ENCODE results near the gene LMF1. TPM values are rescaled to one million over a fixed set of nuclear protein-coding genes. Genes with fewer than 3 reads are reported as not detected.

The LMF1 gene
- total RNA-seq, 2 experiments from 2014 or later = 11.4 to 29.6 TPM

DNA sequence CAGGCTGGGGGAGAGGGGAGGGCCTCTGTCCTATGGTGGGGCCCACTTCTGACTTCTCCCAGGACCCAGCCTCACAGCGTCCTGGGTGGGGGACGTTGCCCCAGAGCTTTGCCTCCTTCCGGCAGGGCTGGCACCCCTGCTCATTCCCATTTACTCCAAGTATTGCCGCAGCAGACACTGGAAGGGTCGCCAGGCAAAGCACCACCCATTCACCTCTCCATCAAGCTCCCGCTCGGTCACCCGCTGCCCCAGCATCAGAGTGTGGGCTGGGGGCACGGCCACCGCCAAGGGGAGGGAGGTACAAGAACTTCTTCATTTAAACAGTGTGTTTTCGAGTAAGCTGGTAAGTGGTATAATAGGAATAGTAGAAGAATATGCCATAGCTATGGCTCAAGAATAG is 117.5 kb downstream of the LMF1 start:
- Mint-ChIP-seq H3K9me3 (ENCODE audit: low read depth) (peaks cover 13% of the 10 kb centered on the region), H3K4me3 (no peak overlapping the region), H3K4me1 (no peaks in the 10 kb centered on the region), H3K36me3 (peaks cover 2% of the 10 kb centered on the region), H3K27me3 (no peaks in the 10 kb centered on the region), H3K27ac (no peak overlapping the region)
- ATAC-seq = no peak
- no peak for DNase-seq
- CTCF ChIA-PET = no interaction called here

DNA sequence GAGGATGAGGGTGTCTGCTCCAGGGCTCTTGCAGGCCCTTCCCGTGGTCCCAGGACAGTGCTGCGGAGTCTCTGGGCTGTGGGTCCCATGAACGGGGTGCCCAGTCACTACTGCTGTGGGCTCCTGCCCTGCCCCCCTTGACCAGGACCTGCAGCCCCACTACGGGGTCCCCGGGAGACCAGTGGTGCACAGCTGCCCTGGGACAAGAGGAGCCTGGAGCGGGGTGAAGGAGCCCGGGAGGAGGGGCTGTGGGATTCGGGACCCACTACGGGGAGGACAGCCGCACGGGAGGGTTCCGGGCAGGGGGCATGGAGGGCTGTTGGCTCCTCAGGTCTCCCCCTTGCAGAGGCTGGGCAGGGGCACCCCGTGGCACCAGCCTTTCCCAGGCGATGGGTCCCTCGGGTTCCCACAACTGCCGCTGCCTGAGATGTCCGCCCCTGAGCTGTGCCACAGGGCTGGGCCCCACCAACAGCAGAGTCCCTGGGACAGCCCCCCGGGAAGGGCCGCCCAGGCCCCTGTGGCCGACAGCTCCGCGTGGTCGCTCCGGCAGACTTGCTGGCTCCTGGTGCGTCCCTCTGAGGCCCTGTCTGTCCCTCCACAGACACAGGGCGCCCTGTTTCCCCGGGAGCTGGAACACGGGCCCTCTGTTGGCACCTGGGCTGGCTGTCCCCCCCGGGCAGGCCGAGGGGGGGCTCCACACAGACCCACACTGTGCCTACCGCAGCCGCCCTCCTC is 118.2 kb downstream of the LMF1 start:
- CTCF ChIA-PET = no interaction called here

DNA sequence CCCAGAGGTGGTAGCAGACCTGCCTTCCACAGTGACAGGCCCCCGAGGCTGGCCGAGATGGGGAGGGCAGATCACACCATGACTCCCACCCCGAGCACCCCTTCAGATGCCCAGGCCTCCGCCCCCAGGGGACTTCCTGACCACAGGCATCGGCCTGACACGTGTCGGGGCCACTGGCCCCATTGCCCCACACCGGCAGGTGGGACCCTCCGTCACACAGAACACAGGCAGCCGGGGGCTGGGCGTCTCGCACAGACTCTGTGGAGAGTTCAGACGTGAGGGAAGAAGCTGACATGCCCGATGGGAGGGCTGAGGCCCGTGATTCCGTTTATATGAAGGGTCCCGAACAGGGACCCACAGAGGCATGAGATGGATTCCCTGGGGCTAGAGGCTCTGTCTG is 118.9 kb downstream of the LMF1 start:
- ATAC-seq = no peak
- no peak for DNase-seq
- CTCF ChIA-PET = no interaction called here

More for the DNA sequence above, 118.2 kb downstream of the LMF1 start:
- Mint-ChIP-seq H3K36me3 (peaks cover 2% of the 10 kb centered on the region), H3K9me3 (ENCODE audit: low read depth) (peaks cover 13% of the 10 kb centered on the region), H3K27me3 (no peaks in the 10 kb centered on the region), H3K4me1 (no peaks in the 10 kb centered on the region), H3K4me3 (no peak overlapping the region), H3K27ac (no peak overlapping the region)
- DNase-seq = no peak
- no peak for ATAC-seq

DNA sequence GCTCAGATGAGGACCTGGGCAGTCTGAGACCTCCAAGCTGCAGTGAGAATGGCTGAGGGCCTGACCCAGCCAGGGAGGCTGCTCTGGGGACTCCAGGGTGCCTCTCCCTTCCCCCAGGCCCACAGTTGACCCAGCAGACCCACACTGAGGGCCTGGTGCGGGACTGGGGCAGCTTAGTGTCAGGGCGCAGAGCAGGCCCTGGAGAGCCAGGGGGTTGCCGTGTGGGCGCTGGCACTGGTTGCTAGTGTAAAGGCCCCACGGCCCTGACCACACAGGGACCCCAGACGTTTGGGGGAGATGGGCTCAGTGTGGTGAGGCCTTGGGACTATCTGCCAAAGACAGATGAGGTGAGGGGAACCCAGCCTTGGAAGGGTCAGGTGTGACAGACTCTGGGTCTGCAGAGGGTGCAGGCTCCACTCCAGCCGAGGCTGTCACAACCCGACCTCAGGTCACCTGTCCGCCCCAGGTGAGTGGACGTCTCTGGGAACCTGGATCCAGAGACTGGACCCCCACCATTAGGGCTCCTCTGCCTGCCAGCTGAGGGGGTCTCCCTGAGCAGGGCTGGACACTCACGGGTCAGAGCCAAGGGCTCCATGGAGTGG is 119.5 kb downstream of the LMF1 start:
- CTCF ChIA-PET = no interaction called here
- H3K27me3 Mint-ChIP-seq = no peaks in the 10 kb centered on the region
- H3K27ac Mint-ChIP-seq = no peak overlapping the region
- no peaks in the 10 kb centered on the region for H3K4me1 Mint-ChIP-seq
- ATAC-seq = no peak
- no peak overlapping the region for H3K4me3 Mint-ChIP-seq
- H3K36me3 Mint-ChIP-seq = no peaks in the 10 kb centered on the region
- DNase-seq = no peak
- peaks cover 15% of the 10 kb centered on the region for H3K9me3 Mint-ChIP-seq (ENCODE audit: low read depth)

More for the DNA sequence above, 118.9 kb downstream of the LMF1 start:
- H3K36me3 Mint-ChIP-seq = no peaks in the 10 kb centered on the region
- H3K4me1 Mint-ChIP-seq = no peaks in the 10 kb centered on the region
- no peak overlapping the region for H3K27ac Mint-ChIP-seq
- peaks cover 13% of the 10 kb centered on the region for H3K9me3 Mint-ChIP-seq (ENCODE audit: low read depth)
- H3K4me3 Mint-ChIP-seq = no peak overlapping the region
- H3K27me3 Mint-ChIP-seq = no peaks in the 10 kb centered on the region

DNA sequence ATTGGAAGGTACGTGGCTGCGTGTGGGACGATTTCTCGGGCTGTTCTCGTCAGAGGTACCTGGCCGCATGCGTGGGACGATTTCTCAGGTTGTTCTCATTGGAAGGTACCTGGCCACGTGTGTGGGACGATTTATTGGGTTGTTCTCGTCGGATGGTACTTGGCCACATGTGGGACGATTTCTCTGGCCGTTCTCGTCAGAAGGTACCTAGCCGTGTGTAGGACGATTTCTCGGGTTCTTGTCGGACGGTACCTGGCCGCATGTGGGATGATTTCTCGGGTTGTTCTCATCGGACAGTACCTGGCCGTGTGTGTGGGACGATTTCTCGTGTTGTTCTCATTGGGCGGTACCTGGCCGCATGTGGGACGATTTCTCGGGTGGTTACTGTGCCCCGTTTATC is 120.1 kb downstream of the LMF1 start:
- H3K4me3 Mint-ChIP-seq = no peak overlapping the region
- H3K27me3 Mint-ChIP-seq = no peaks in the 10 kb centered on the region
- CTCF ChIA-PET = no interaction called here
- peaks cover 16% of the 10 kb centered on the region for H3K9me3 Mint-ChIP-seq (ENCODE audit: low read depth)
- H3K36me3 Mint-ChIP-seq = no peaks in the 10 kb centered on the region
- H3K27ac Mint-ChIP-seq = no peak overlapping the region
- ATAC-seq (no peak), DNase-seq (no peak)
- no peaks in the 10 kb centered on the region for H3K4me1 Mint-ChIP-seq

DNA sequence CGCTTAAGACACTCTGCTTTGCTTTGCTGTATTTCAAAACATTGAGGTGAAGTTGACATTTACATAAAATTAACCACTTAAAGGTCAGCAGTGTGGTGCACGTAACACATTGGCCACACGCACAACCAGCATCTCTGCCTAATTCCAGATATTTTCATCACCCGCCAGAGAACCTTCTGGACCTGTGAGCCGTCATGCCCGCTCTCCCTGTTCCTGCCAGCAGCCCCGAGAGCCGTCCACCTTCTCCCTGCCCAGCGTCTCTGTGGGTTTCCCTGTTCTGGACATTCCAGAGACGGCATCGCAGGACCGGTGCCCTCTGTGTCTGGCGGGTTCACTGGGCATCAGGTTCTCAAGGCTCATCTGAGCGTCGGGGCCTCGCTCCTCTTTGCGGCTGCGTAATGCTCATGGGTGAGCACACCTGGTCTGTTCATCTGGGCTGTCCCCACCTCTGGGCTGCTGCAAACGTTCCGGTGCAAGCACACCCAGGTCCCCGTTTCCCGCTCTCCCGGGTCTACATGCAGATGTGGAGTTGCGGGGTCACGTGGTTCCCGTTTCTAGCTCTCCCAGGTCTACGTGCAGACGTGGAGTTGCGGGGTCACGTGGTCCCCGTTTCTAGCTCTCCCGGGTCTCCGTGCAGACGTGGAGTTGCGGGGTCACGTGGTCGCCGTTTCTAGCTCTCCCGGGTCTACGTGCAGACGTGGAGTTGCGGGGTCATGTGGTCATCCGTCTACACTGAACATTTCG is 122.1 kb downstream of the LMF1 start:
- ATAC-seq = no peak
- H3K9me3 Mint-ChIP-seq (ENCODE audit: low read depth) = peaks cover 16% of the 10 kb centered on the region
- CTCF ChIA-PET = no interaction called here
- H3K36me3 Mint-ChIP-seq = no peaks in the 10 kb centered on the region
- H3K4me1 Mint-ChIP-seq = no peaks in the 10 kb centered on the region
- H3K27ac Mint-ChIP-seq = no peak overlapping the region
- no peak for DNase-seq
- H3K27me3 Mint-ChIP-seq = no peaks in the 10 kb centered on the region
- no peak overlapping the region for H3K4me3 Mint-ChIP-seq

DNA sequence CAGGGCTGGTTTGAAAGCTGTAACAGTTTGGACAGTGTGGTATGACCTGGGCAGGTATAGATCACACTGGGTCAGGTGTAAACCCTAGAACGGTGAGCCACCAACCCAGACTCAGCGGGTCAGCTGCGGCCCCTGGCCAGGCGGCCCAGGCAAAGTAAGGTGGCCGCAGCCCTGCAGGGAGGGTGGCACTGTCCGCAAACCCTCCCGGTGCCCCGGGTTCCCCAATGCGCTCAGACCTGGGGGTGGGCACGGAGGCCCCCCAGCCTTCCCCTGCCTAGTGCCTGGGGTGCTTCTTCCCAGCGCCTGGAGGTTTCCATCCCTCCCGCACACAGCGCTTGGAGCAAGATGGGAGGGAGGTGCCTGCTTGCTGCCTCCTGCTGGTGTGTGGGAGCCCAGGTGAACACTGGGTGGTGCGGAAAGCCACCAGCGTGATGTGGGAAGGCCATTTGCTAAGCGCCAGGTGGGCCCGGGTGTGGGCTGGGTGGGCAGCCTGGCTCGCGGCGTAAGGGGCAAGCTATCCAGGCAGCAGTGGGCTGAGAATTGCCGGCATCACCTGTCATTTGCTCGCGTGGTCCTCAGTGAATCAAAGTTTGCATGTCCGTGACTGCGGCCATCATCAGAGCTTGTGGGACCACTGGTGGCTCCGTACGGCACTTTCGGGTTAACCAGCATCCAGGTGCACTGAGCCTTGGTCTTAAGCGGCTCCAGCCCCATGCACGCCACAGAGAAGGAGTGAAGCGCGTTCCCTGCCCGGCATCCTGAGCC is 122.9 kb downstream of the LMF1 start:
- CTCF ChIA-PET = no interaction called here

DNA sequence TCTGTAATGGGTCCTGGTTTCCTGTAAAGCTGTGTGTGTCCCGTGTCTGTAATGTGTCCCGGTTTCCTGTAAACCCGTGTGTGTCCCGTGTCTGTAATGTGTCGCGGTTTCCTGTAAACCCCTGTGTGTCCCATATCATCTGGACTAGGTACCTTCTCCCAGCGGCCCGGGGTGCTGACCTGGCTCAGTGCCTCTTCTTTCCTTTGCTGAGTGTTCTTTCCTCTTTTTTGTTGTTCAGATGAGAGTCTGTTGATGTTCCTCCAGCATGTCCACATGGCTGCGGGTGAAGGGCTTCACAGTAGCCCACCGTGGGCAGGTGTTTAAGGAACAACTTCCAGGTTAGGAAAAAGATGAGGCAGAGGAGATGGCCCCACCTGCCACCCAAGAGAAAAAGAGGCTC is 123.6 kb downstream of the LMF1 start:
- Mint-ChIP-seq H3K27me3 (no peaks in the 10 kb centered on the region), H3K4me3 (no peak overlapping the region), H3K9me3 (ENCODE audit: low read depth) (peaks cover 16% of the 10 kb centered on the region), H3K4me1 (no peaks in the 10 kb centered on the region), H3K27ac (no peak overlapping the region), H3K36me3 (no peaks in the 10 kb centered on the region)
- ATAC-seq (no peak), DNase-seq (no peak)
- CTCF ChIA-PET = no interaction called here

More for the DNA sequence above, 122.9 kb downstream of the LMF1 start:
- DNase-seq (no peak), ATAC-seq (no peak)
- H3K4me1 Mint-ChIP-seq = no peaks in the 10 kb centered on the region
- H3K36me3 Mint-ChIP-seq = no peaks in the 10 kb centered on the region
- peaks cover 16% of the 10 kb centered on the region for H3K9me3 Mint-ChIP-seq (ENCODE audit: low read depth)
- H3K4me3 Mint-ChIP-seq = no peak overlapping the region
- no peak overlapping the region for H3K27ac Mint-ChIP-seq
- H3K27me3 Mint-ChIP-seq = no peaks in the 10 kb centered on the region

DNA sequence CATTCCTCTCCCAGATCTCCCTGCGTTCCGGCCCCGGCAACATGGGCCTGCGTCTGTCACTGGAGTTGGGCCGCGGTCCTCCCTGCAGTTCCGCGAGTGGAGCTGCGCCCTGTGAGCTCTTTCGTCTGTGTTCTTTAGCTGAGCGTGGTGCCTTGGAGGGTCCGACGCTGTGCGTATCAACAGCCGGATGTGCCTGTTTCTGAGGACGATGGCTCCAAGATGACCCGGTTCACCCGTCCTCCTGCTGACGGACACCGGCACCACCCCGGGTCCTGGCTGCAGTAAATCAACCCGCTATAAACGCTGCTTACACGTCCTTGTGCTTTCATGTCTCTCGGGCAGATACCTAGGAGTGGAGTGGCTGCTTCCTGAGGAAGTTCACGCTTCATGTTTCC is 125.4 kb downstream of the LMF1 start:
- DNase-seq = no peak
- CTCF ChIA-PET = no interaction called here
- no peaks in the 10 kb centered on the region for H3K27me3 Mint-ChIP-seq
- no peak overlapping the region for H3K4me3 Mint-ChIP-seq
- no peak for ATAC-seq
- no peaks in the 10 kb centered on the region for H3K36me3 Mint-ChIP-seq
- no peak overlapping the region for H3K27ac Mint-ChIP-seq
- H3K4me1 Mint-ChIP-seq = no peaks in the 10 kb centered on the region
- H3K9me3 Mint-ChIP-seq (ENCODE audit: low read depth) = peaks cover 9% of the 10 kb centered on the region

DNA sequence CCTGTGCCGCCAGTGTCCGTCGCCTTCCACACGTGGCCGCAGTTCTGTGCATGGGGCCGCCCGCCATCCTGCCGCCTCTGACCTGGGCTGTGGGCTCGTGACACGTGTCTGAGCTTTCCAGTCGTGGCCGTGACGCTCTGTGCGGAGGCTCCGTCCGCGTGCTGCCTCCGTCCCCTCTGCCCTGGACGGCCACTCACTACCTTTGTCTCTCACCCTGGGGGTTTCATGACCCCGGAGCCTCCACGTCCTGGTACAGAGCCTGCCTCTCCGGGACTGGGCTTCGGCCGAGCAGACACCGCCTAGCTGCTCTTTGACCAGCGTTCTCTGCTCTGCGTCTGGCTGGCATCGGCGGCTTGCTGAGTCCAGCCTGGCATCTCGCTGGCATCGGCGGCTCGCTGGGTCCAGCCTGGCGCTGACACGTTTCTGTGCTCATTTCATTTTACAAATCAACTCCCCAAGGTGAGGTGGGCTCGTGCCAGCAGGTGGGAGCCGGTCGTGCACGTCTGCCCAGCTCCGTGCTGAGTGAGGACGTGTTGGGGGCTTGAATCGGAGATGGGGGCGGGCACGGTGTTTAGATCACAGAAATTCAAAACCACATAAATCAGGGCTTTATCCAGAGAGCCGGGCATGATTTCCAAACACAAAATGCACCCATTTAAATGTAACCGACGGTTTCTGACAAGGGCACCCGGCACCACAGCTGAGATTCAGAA is 126.0 kb downstream of the LMF1 start:
- no peak overlapping the region for H3K4me3 Mint-ChIP-seq
- H3K4me1 Mint-ChIP-seq = no peaks in the 10 kb centered on the region
- no peak for DNase-seq
- H3K27ac Mint-ChIP-seq = no peak overlapping the region
- CTCF ChIA-PET = no interaction called here
- ATAC-seq = no peak
- no peaks in the 10 kb centered on the region for H3K27me3 Mint-ChIP-seq
- H3K9me3 Mint-ChIP-seq (ENCODE audit: low read depth) = peaks cover 4% of the 10 kb centered on the region
- no peaks in the 10 kb centered on the region for H3K36me3 Mint-ChIP-seq

DNA sequence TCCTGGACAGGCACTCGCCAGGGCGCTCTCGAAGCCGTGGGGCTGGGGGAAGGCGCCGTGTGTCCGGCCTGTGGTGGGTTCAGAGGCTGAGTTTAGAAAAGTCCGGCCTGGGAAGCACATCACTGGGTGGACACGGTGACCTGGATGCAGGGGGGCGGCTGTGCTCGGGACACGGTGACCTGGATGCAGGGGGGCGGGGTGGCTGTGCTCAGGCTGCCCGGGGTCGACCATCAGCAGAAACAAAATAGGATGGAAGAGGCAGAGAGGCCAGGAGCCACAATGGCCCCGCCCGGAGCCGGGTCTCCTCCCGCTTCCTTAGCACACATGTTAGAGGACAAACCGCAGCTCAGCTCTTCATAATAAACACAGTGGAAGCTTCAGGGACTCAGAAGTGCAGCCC is 127.0 kb downstream of the LMF1 start:
- ATAC-seq = no peak
- peaks cover 2% of the 10 kb centered on the region for H3K9me3 Mint-ChIP-seq (ENCODE audit: low read depth)

DNA sequence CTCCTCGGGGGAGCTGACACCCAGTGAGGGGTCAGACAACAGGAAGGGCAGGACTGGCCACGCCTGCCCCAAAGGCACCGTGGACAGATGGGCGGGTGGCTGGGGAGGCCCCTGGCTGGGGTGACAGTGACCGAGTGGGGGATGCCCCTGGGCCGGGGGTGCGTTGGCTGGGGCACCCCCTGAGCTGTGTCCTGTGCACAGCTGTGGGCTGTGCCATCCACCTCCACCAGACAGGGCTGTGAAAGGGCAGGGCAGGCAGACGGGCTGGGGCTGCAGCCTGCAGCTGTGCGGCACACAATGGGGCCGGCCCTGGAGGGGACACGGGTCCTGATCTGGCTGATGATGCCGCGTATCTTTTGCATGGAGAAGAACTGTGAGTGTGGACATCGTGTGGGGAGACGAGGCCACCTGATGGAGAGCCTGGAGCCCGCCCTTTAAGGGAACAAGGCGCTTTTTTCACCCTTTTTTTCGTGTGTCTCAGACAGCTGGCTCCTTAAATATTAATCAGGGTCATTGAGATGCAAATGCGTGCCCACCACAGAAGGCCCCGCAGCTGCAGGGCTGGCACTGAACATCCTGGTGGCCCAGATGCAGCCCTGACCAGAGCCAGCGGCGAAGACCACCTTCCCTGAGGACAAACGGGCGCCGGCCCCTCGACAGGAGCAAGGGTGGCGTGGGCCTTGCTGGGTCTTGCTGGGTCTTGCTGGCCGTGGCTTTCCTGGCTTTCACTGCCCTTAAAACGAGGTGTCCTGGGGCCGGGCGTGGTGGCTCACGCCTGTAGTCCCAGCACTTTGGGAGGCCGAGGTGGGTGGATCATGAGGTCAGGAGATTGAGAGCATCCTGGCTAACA is 127.8 kb downstream of the LMF1 start:
- DNase-seq (no peak), ATAC-seq (no peak)
- no peaks in the 10 kb centered on the region for H3K36me3 Mint-ChIP-seq
- no peaks in the 10 kb centered on the region for H3K4me1 Mint-ChIP-seq
- H3K27me3 Mint-ChIP-seq = no peaks in the 10 kb centered on the region
- H3K9me3 Mint-ChIP-seq (ENCODE audit: low read depth) = peaks cover 2% of the 10 kb centered on the region
- H3K27ac Mint-ChIP-seq = no peak overlapping the region
- H3K4me3 Mint-ChIP-seq = no peak overlapping the region
- CTCF ChIA-PET = no interaction called here

More for the DNA sequence above, 127.0 kb downstream of the LMF1 start:
- no peak for DNase-seq
- Mint-ChIP-seq H3K4me1 (no peaks in the 10 kb centered on the region), H3K4me3 (no peak overlapping the region), H3K27ac (no peak overlapping the region), H3K27me3 (no peaks in the 10 kb centered on the region), H3K36me3 (no peaks in the 10 kb centered on the region)
- CTCF ChIA-PET = no interaction called here

Measured in activated CD8-positive, alpha-beta memory T cell treated with anti-CD3 and anti-CD28 coated beads, Interleukin-2, amount 10 ng/mL, durations not matched to agents 7 days and 5 days (primary cell).